ENCODE measurements around the gene MACROH2A1.

- TF ChIP-seq PATZ1 (CRISPR knock-in tag; IDR thresholded peaks at IDR 0.05; ENCODE audit: borderline replicate concordance), result no peak
- no peak for TF ChIP-seq TOX (CRISPR knock-in tag; IDR thresholded peaks at IDR 0.05; ENCODE audit: borderline replicate concordance)
- TF ChIP-seq GLIS3 (CRISPR knock-in tag; IDR thresholded peaks at IDR 0.05), result no peak
- TF ChIP-seq ZNF70 (CRISPR knock-in tag; IDR thresholded peaks at IDR 0.05), result no peak
- TF ChIP-seq OSR1 (CRISPR knock-in tag; IDR thresholded peaks at IDR 0.05), result no peak
- no peak for TF ChIP-seq ZNF8 (CRISPR knock-in tag; IDR thresholded peaks at IDR 0.05)
- TF ChIP-seq RARB (CRISPR knock-in tag; IDR thresholded peaks at IDR 0.05), result no peak
- TF ChIP-seq ZFP3 (CRISPR knock-in tag; IDR thresholded peaks at IDR 0.05), result no peak
- TF ChIP-seq ZNF565 (CRISPR knock-in tag; conservative IDR thresholded peaks at IDR 0.05; ENCODE audit: low read depth), result no peak
- TF ChIP-seq ISL1 (CRISPR knock-in tag; IDR thresholded peaks at IDR 0.05), result no peak
- no peak for TF ChIP-seq CREB5 (CRISPR knock-in tag; IDR thresholded peaks at IDR 0.05; ENCODE audit: low read depth)
These were observed 90.8 kb downstream of the MACROH2A1 start for GRCh38 chr5:135308245-135308644.

Data from SK-N-SH treated with all-trans-retinoic acid at 6 μM for 48 hours (cell line).